Pancreas (tissue), 10 donors: ENCODE results near the gene TTBK2. TPM values are rescaled to one million over a fixed set of nuclear protein-coding genes. Genes with fewer than 3 reads are reported as not detected.

ENCODE experiments used
- ATAC-seq, 4 donors: fragments of 200-7000 bp; cut with Tn5 transposase; one replicate each; pipeline versions ENCODE4 v1.8.0 to v1.9.1; 2020; ENCODE audit warnings: mild to moderate bottlenecking in 4 of 4, moderate library complexity in 4 of 4
- DNase-seq, 6 donors: peaks; one replicate each; pipeline ENCODE4 v3.0.0-alpha.2; 2020
- FAIRE-seq: peaks from 2 replicates; lab custom pipeline; 2012; peaks lifted over from hg19 to GRCh38; lab: Jason Lieb, UNC
- H3K27ac ChIP-seq, 4 donors: fragments of 200-600 bp; sonication (generic); 1 replicate in 3 of 4; 2 replicates in 1 of 4; pipeline versions ENCODE4 v1.5.0 to v1.8.0; 2020
- H3K27me3 ChIP-seq, 4 donors: fragments of 200-600 bp; one replicate each; pipeline ENCODE4 v1.8.0; 2021
- H3K36me3 ChIP-seq, 3 donors: fragments of 200-600 bp; sonication (generic) in 1 of 3; one replicate each; pipeline versions ENCODE4 v1.5.0 to v1.8.0; 2020 to 2021
- H3K4me1 ChIP-seq, 3 donors: fragments of 200-600 bp; one replicate each; pipeline ENCODE4 v1.8.0; 2021
- H3K4me3 ChIP-seq, 4 donors: fragments of 200-600 bp; sonication (generic) in 2 of 4; one replicate each; pipeline versions ENCODE4 v1.5.0 to v1.8.0; 2020 to 2021
- H3K9me3 ChIP-seq, 4 donors: fragments of 200-600 bp; one replicate each; pipeline ENCODE4 v1.8.0; 2021
- CTCF ChIP-seq, 4 donors: fragments of 200-600 bp; sonication (generic) in 3 of 4; IDR thresholded peaks; one replicate each; pipeline versions ENCODE4 v1.5.0 to v1.8.0; 2021; ENCODE audit warnings: antibody characterized with exemption in 4 of 4
- WGBS, 2 donors: extraction: QIAGEN DNeasy Blood & Tissue Kit; methylation state at CpG; one replicate each; pipeline ENCODE4 v1.1.7; 2013; 5-methylcytosine and 5-hydroxymethylcytosine counted together
- intact Hi-C, 3 donors: fragments of 100-400 bp; cut with DNase I; formaldehyde crosslinking; loops; one replicate each; pipeline versions ENCODE4 v1.11.1 to v1.14.2; 2022
- polyA plus RNA-seq, 2 donors: library from polyadenylated mRNA; stranded (reverse); fragments of 200-250 nt; gene quantifications; one replicate each; pipeline ENCODE4 v1.2.3, GENCODE V29; 2013
- total RNA-seq, 6 donors: library from RNA; stranded (reverse); fragmentation: NEBNext Ultra II Directional in 4 of 6; extraction: Animal tissue kit (Norgen Biotek cat#: 25700) in 4 of 6; gene quantifications; one replicate each; pipeline versions ENCODE4 v1.2.1 to v1.2.4, GENCODE V29; 2021 to 2023
- donor health status: healthy with polysubstance abuse.
- donor health status: DM: no; HTN: no; CAD: no; lungs with moderate emphysema.
- donor health status: DM: no; HTN: no; CAD: no.
- donor health status: control.
- donor health status: control.
- donor health status: Bipolar disorder and iron deficiency.
- donor health status: DM: yes; HTN: yes; CAD: no.
- donor health status: DM: no; HTN: no; CAD: no.
- donor health status: DM: no; HTN: no; CAD: no.
- donor health status: DM: yes; HTN: yes; CAD: no.

Gene TTBK2
- total and polyA plus RNA-seq, 8 donors = 1.7 to 8.5 (median 4.8) TPM

GRCh38 chr15:42919308-42919707 lies 1.3 kb downstream of the TTBK2 start:
- Histone ChIP-seq H3K27ac (peak overlapping the region in 2 of 4 donors; percentile 73 to 87), H3K9me3 (no peaks in the 10 kb centered on the region), H3K36me3 (no peaks in the 10 kb centered on the region), H3K4me3 (peak overlapping the region in 2 of 4 donors; percentile 95 to 97), H3K27me3 (no peaks in the 10 kb centered on the region), H3K4me1 (peaks cover 0 to 6% (median 3%) of the 10 kb centered on the region in 3 donors)
- 46 to 54% methylated on average over 2 of the region's 2 CpGs for WGBS, 2 donors
- intact Hi-C loops = no loop called here
- TF ChIP-seq CTCF (IDR thresholded peaks at IDR 0.05) = no peak
- ATAC-seq (no peak), FAIRE-seq (no peak), DNase-seq (no peak)

- no peak for FAIRE-seq
- TF ChIP-seq CTCF (IDR thresholded peaks at IDR 0.05) = no peak
- peaks cover 0 to 6% (median 3%) of the 10 kb centered on the region in 3 donors for H3K4me1 ChIP-seq
- WGBS, 2 donors = 82 to 87% methylated on average over 5 of the region's 5 CpGs
- no peak overlapping the region for H3K4me3 ChIP-seq
- no peak for ATAC-seq
- no peaks in the 10 kb centered on the region for H3K9me3 ChIP-seq
- H3K27ac ChIP-seq = no peak overlapping the region
- no peaks in the 10 kb centered on the region for H3K36me3 ChIP-seq
- no peaks in the 10 kb centered on the region for H3K27me3 ChIP-seq
- intact Hi-C loops = no loop called here
- no peak for DNase-seq
These were observed 2.5 kb downstream of the TTBK2 start for GRCh38 chr15:42918047-42918446.

GRCh38 chr15:42915654-42916315 lies 4.8 kb downstream of the TTBK2 start:
- no peak overlapping the region for H3K27ac ChIP-seq
- DNase-seq (no peak), ATAC-seq (no peak), FAIRE-seq (no peak)
- intact Hi-C loops = no loop called here
- H3K27me3 ChIP-seq = no peaks in the 10 kb centered on the region
- H3K4me1 ChIP-seq = peaks cover 0 to 6% (median 3%) of the 10 kb centered on the region in 3 donors
- H3K9me3 ChIP-seq = no peaks in the 10 kb centered on the region
- H3K36me3 ChIP-seq = no peaks in the 10 kb centered on the region
- no peak for TF ChIP-seq CTCF (IDR thresholded peaks at IDR 0.05)
- WGBS, 2 donors = 89 to 93% methylated on average over 3 of the region's 3 CpGs
- no peak overlapping the region for H3K4me3 ChIP-seq

- WGBS, 2 donors = 73 to 89% methylated on average over 5 of the region's 5 CpGs
- H3K4me1 ChIP-seq = peaks cover 0 to 6% (median 3%) of the 10 kb centered on the region in 3 donors
- no peak for TF ChIP-seq CTCF (IDR thresholded peaks at IDR 0.05)
- no peaks in the 10 kb centered on the region for H3K36me3 ChIP-seq
- H3K27ac ChIP-seq = no peak overlapping the region
- H3K27me3 ChIP-seq = no peaks in the 10 kb centered on the region
- H3K4me3 ChIP-seq = no peak overlapping the region
- intact Hi-C loops = no loop called here
- no peaks in the 10 kb centered on the region for H3K9me3 ChIP-seq
- no peak for DNase-seq
- ATAC-seq = no peak
- no peak for FAIRE-seq
These were observed 5.7 kb downstream of the TTBK2 start for GRCh38 chr15:42914728-42915497.
